Medulla oblongata (tissue), 1 donor: ENCODE data around the gene PLXDC2.

Experiments
- DNase-seq: peaks from one replicate; pipeline ENCODE4 v3.0.0-alpha.2; 2015; ENCODE audit errors: extremely low spot score

Gene PLXDC2

GRCh38 chr10:19941206-19941880, 125.1 kb downstream of the PLXDC2 start:
- DNase-seq: no peak

GRCh38 chr10:19944911-19945663, 128.9 kb downstream of the PLXDC2 start:
- peak; percentile 79 for DNase-seq

GRCh38 chr10:19946245-19946644, 130.0 kb downstream of the PLXDC2 start:
- no peak for DNase-seq

- no peak for DNase-seq
Observed at GRCh38 chr10:19946791-19947190, 130.6 kb downstream of the PLXDC2 start.

GRCh38 chr10:19947215-19947614, 131.0 kb downstream of the PLXDC2 start:
- no peak for DNase-seq

GRCh38 chr10:19947656-19948055, 131.4 kb downstream of the PLXDC2 start:
- DNase-seq: no peak

- DNase-seq: no peak
Observed at GRCh38 chr10:19952224-19953010, 136.2 kb downstream of the PLXDC2 start.

GRCh38 chr10:19954601-19955000, 138.4 kb downstream of the PLXDC2 start:
- DNase-seq: no peak

- DNase-seq: no peak
Observed at GRCh38 chr10:19956516-19957032, 140.3 kb downstream of the PLXDC2 start.

- DNase-seq: no peak
Observed at GRCh38 chr10:19958787-19959186, 142.6 kb downstream of the PLXDC2 start.

- peak; percentile 66 for DNase-seq
Observed at GRCh38 chr10:19961076-19962053, 145.1 kb downstream of the PLXDC2 start.

- DNase-seq: no peak
Observed at GRCh38 chr10:19964625-19965024, 148.4 kb downstream of the PLXDC2 start.

GRCh38 chr10:19966751-19967150, 150.5 kb downstream of the PLXDC2 start:
- DNase-seq: no peak

GRCh38 chr10:19967981-19968380, 151.7 kb downstream of the PLXDC2 start:
- no peak for DNase-seq

GRCh38 chr10:19968745-19969144, 152.5 kb downstream of the PLXDC2 start:
- DNase-seq: no peak

GRCh38 chr10:19970256-19970655, 154.0 kb downstream of the PLXDC2 start:
- DNase-seq: no peak

GRCh38 chr10:19970717-19971116, 154.5 kb downstream of the PLXDC2 start:
- DNase-seq: no peak

GRCh38 chr10:19971343-19972052, 155.3 kb downstream of the PLXDC2 start:
- no peak for DNase-seq

- DNase-seq: no peak
Observed at GRCh38 chr10:19974138-19974537, 157.9 kb downstream of the PLXDC2 start.

GRCh38 chr10:19974554-19974953, 158.3 kb downstream of the PLXDC2 start:
- no peak for DNase-seq
